GM11168 (cell line): ENCODE measurements around the gene OR2T34.
"Not testable (repeated sequence)": the region's sequence is repeated elsewhere in the genome, so short reads cannot be mapped to it uniquely, and the experiment has no call there.

Experiments
- in situ Hi-C: fragments of 300-500 bp; cut with MboI; formaldehyde crosslinking; loops from one replicate; pipeline ENCODE4 v1.12.0; 2022; ENCODE audit warnings: low sequenced_read_pairs; ENCODE audit not compliant: unreplicated experiment

The OR2T34 gene, protein sequence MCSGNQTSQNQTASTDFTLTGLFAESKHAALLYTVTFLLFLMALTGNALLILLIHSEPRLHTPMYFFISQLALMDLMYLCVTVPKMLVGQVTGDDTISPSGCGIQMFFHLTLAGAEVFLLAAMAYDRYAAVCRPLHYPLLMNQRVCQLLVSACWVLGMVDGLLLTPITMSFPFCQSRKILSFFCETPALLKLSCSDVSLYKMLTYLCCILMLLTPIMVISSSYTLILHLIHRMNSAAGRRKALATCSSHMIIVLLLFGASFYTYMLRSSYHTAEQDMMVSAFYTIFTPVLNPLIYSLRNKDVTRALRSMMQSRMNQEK

GRCh38 chr1:248574657-248575056 is at the start of gene OR2T34:
Gene OR2T34 (minus strand): TSS chr1:248574757. CDS start chr1:248574757, 0 bp downstream.
- in situ Hi-C loops: loop anchor here (5.0 kb wide), 1 partner anchor 97 kb away; no protein-coding TSS in a partner anchor

GRCh38 chr1:248622570-248623001 is 48.0 kb upstream of the OR2T34 start:
- in situ Hi-C loops: no loop called here

GRCh38 chr1:248621770-248622169 is 47.2 kb upstream of the OR2T34 start:
- in situ Hi-C loops: no loop called here

DNA sequence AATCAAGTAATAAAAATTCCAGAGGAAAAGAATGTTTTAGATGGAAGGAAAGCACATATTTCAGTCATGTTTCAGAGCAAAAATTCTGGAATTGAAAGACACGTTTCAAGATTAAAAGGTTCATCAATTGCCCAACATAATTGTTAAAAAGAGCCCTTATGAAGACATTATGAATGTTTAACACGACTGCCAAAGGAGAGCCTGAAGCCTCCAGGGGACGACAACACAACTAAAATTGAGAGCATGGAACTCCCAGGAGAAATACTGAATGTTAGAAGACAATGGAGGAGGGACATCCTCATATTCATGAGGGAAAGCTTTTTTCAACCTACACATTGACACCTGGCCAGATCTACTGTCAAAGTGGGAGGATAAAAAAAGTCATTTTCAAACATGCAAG is 44.3 kb upstream of the OR2T34 start:
- in situ Hi-C loops: loop anchor here (5.0 kb wide), 1 partner anchor 63 kb away; no protein-coding TSS in a partner anchor

- in situ Hi-C loops: loop anchor here (5.0 kb wide), 1 partner anchor 64 kb away; no protein-coding TSS in a partner anchor
Observed at GRCh38 chr1:248618119-248618518, 43.6 kb upstream of the OR2T34 start.

DNA sequence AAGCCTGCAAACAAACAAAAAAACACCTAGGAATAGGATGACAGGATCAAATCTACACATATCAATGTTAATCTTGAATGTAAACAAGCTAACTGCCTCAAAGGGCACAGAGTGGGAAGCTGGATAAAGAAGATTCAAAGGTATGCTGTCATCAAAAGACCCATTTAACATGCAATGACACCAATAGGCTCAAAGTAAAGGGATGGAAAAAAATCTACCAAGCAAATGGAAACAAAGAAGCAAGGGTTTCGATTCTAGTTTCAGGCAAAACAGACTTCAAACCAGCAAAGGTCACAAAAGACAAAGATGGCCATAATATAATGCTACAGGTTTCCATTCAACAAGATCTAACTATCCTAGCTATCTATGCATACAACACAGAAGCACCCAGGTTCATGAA is 39.2 kb upstream of the OR2T34 start:
- in situ Hi-C loops: no loop called here

DNA sequence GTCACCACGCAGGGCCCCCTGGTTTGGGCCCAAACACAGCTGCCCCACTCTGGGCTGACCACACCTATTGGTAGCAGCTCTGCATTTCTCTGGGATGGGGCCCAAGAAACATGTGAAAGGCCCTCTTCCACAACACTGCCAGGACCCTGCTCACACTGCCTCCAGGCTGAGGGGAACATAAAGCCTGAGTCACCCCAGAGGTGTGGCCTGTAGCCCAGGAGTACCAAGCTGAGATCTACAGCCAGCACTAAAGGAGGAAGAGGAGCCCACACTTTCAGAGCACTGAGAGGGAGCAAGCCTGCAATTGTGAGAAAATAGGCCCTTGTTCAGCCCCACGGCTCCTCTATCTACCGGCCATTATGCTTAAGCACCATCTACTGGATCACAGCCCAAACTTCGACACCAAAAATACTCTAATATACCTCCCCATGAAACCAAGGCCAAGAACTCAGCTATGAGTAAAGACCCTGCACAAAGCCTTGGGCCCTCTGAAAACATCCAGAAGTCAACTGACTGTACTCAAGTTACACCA is 37.4 kb upstream of the OR2T34 start:
- in situ Hi-C loops: no loop called here

DNA sequence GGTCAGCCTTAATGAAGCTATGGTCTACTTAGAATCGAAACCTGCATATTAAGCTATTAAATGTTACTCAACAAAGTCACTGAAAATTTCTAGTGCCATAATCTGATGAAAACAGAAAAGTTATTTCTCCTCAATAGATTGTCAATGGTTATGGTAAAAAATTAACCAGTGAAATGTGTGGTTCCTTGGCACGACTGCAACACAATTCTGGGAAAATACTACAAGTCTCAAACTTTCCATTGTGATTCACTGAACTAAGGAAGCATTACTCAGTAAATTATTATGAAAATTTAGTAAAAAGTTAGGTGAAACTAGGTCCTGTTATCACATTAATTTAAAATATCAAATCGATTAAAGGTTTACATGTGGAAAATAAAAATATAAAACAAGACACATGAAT is 35.7 kb upstream of the OR2T34 start:
- in situ Hi-C loops: no loop called here

GRCh38 chr1:248599396-248599795 is 24.8 kb upstream of the OR2T34 start:
- in situ Hi-C loops: no loop called here

- in situ Hi-C loops: no loop called here
Observed at GRCh38 chr1:248597589-248597988, 23.0 kb upstream of the OR2T34 start, which contains the start of gene OR2T10. Gene OR2T10 (minus strand): TSS chr1:248597700. CDS start chr1:248593768, 3,932 bp downstream.

DNA sequence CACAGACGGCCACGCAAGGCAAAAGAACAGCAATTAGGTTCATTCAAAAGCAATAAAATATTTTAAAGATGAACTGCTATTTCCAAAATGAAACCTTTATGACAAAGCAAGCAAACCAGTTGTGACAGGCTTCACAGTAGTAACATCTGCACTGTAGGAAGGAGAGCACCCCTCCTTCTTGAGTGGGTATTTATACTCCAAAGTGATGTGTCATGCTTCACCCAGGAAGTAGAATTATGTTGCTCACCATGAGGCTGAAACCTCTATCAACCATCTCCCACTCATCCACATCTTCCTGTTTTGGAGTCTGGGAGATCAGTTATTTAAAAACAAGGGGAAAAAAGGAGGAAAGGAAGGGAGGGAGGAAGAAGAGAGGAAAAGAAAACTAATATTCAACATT is 22.1 kb upstream of the OR2T34 start:
- in situ Hi-C loops: no loop called here

- in situ Hi-C loops: no loop called here
Observed at GRCh38 chr1:248593226-248593625, 18.7 kb upstream of the OR2T34 start.

- in situ Hi-C loops: no loop called here
Observed at GRCh38 chr1:248592655-248593054, 18.1 kb upstream of the OR2T34 start.

DNA sequence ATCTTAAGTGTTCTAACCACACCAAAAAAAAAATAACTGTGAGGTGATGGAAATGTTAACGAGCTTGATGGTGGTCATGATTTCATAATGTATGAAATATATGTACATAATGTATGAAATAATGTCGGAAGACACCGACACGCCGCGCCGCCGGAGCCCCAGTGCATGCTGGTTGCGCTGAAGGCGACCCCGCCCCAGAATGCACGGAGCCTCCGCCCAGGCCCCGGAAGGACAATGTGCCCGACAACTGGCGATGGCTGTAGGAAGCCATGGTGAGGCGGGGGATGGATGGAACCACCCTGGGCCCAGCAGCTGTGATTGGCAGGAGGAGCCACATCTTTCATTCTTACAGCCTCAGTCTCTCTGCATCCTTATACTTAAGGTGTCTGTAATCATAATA is 15.5 kb upstream of the OR2T34 start:
- in situ Hi-C loops: no loop called here

DNA sequence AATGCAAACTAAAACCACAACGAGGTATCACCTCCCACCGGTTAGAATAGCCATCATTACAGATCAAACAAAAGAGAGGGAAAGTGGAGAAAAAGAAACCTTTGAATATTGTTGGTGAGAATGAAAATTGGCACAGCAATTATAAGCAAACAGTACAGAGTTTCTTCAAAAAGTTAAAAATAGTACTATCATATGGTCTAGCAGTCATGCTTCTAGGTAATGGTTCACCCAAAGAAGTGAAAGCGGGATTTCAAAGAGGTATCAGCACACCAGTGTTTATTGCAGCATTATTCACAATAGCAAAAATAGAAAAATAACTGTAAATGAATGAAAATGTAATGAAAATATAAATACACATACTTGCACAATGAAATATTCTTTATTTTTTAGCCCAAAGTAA is 14.8 kb upstream of the OR2T34 start:
- in situ Hi-C loops: no loop called here

DNA sequence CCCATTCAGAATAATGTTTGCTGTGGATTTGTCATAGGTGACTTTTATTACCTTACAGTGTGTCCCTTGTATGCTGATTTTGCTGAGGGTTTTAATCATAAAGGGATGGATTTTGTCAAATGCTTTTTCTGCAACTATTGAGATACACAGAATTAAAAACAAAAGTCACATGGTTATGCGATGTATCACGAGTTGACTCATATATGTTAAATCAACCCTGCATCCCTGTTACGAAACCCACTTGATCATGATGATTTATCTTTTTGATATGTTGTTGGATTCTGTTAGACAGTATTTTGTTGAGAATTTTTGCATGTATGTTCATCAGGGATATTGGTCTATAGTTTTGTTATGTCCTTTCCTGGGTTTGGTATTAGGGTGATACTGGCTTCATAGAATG is 10.7 kb upstream of the OR2T34 start:
- in situ Hi-C loops: no loop called here

- in situ Hi-C loops: no loop called here
Observed at GRCh38 chr1:248576260-248576980, 1.9 kb upstream of the OR2T34 start.

DNA sequence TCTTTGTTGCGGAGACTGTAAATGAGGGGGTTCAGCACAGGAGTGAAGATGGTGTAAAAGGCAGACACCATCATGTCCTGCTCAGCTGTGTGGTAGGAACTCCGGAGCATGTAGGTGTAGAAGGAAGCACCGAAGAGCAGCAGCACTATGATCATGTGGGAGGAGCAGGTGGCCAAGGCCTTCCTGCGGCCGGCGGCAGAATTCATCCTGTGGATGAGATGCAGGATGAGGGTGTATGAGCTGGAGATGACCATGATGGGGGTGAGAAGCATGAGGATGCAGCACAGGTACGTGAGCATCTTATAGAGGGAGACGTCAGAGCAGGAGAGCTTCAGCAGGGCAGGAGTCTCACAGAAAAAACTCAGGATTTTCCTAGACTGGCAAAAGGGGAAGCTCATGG is 701 bp downstream of the OR2T34 start:
- in situ Hi-C loops: loop anchor here (5.0 kb wide), 1 partner anchor 97 kb away; no protein-coding TSS in a partner anchor

GRCh38 chr1:248572049-248572448 is 2.5 kb downstream of the OR2T34 start:
- in situ Hi-C loops: loop anchor here (5.0 kb wide), 1 partner anchor 95 kb away; no protein-coding TSS in a partner anchor

GRCh38 chr1:248570811-248571210 is 3.7 kb downstream of the OR2T34 start:
- in situ Hi-C loops: loop anchor here (5.0 kb wide), 1 partner anchor 94 kb away; no protein-coding TSS in a partner anchor

- in situ Hi-C loops: not testable (repeated sequence)
Observed at GRCh38 chr1:248569049-248569448, 5.5 kb downstream of the OR2T34 start.
